NCI-H2227 treated with DMSO at 0.1 percent for 48 hours (cell line): ENCODE measurements around the gene PRR5L.
A peak's percentile ranks its signal among the peaks of the same experiment; 100 is the strongest.
"Not testable (repeated sequence)": the region's sequence is repeated elsewhere in the genome, so short reads cannot be mapped to it uniquely, and the experiment has no call there.

Source experiments
- DNase-seq: peaks from one replicate; lab custom pipeline; 2025; lab: John Stamatoyannopoulos, UW

The PRR5L gene

DNA sequence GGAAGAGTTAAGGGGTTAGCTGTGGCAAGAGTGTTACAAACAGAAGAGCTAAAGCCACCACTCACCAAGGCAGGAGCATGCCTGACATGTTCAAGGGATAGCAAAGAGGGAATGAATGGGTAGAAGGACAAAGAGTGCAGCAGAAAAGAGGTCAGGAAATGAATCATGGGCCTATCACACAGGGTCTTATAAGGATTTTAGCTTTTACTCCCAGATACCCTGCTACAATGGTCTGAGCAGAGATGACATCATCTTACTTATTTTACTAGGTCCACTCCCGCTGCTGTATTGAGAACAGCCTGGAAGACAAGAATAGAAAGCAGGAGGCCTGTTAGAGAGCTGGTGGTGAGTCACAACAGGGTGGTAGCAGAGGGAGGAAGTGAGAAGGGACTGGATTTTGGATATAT is 204.2 kb downstream of the PRR5L start:
- no peak for DNase-seq

DNA sequence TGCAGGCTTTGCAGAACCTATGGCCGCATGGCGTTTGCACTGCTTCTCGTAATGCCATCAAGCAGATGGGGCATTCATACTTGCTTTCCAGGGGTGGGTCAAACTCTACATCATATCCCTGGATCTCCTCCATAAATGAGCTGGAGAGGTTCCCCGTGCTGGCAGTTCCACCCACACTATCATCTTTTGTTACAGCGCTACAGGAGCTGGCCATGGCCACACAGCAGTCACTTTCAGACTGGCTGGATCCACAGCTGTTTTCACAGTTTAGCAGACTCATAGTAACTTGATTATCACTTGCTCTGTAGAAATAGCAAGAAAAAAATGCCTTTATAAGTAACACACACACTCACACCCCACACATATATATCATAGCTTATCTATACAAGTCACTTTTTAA is 205.1 kb downstream of the PRR5L start:
- no peak for DNase-seq

DNA sequence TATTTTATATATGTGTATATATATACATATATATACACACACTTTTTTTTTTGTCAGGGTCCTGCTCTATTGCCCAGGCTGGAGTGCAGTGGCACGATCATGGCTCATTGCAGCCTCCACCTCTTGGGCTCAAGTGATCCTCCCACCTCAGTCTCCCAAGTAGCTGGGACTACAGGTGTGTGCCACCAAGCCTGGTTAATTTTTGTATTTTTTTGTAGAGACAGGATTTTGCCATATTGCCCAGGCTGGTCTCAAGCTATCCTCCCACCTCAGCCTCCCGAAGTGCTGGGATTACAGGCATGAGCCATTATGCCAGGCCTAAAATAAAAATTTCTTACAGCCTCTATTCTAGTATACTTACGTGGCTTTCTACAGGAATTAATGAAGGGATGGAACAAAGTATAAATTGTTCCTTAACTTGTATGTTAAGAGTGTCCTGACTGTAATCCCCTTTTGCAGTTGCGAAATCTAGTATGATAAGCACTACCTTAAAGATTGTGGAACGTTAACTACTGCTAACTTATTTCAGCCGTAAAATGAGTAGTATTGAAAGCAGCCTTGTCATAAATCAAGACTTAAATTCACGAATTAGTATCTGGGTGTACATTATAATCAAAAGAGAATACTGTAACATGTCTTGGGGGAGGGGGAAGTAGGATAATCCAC is 211.9 kb downstream of the PRR5L start:
- no peak for DNase-seq

DNA sequence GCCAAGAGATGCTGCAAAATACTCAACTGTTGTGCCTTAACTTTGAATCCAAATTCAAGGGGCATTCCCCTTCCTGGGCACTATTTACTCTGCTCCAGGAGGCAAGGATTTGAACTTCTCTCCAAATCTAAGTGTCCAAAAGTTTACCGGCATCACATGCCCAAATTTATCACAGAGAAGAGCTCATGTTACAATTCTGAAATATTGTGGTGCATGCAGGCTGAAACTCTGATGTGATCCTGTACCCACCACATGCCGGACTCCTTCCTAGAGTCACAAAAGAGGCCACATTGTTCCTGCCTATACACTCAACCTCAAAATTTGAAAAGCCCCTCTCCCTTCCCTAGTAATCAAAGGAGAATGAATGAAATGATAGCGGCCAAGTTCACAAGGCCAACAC is 212.7 kb downstream of the PRR5L start:
- DNase-seq, result no peak

DNA sequence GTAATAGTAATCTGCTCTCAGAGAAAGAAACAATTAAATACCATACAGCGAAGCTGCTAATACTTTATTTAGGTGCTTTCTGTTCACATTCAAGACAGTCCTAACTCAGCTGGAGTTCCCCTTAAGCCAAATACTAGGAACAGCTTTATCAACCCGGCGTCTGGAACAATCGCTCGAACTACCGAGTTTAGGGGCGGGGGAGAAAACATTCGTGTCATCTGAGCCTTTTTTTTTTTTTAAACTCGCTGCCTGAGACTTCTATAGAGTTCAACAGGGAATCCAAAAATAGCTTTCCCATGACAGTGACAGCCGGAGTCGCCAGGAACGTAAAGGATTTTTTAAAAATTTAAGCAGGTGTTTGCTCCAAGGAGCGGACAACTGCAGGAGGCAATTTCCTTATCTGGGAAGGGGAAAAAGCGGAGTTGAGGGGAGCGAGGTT is 213.1 kb downstream of the PRR5L start:
- peak; percentile 31 for DNase-seq

- DNase-seq, result peak; percentile 81
Measured at GRCh38 chr11:36509694-36510593, 213.9 kb downstream of the PRR5L start, which contains the start of gene TRAF6. TSS of gene TRAF6 (minus strand) at chr11:36510272. CDS start at chr11:36501515, 8,757 bp downstream.

GRCh38 chr11:36510594-36510942 is 214.5 kb downstream of the PRR5L start:
- DNase-seq, result peak; percentile 40

- DNase-seq, result not testable (repeated sequence)
Measured at GRCh38 chr11:36511062-36511461, 215.0 kb downstream of the PRR5L start.

GRCh38 chr11:36512016-36512415 is 215.9 kb downstream of the PRR5L start:
- no peak for DNase-seq

DNA sequence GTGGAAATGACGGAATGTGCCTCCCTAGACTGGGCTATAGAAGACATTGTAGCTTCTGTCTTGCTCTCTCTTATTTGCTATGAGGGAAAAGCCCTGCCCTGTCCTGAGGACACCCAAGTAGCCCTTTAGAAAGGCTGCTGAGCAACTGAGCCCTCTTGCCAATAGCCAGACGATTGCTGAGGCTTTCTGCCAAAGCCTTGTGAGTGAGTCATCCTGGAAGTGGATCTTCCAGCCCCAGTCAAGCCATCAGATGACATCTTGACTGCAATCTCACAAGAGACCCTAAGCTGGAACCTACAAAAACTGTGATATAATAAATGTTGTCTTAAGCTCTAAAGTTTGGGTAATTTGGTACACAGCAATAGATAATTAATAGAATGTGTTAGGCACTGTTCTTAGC is 217.9 kb downstream of the PRR5L start:
- DNase-seq, result no peak
